ENCODE data around the gene FBXO21.

The FBXO21 gene

DNA sequence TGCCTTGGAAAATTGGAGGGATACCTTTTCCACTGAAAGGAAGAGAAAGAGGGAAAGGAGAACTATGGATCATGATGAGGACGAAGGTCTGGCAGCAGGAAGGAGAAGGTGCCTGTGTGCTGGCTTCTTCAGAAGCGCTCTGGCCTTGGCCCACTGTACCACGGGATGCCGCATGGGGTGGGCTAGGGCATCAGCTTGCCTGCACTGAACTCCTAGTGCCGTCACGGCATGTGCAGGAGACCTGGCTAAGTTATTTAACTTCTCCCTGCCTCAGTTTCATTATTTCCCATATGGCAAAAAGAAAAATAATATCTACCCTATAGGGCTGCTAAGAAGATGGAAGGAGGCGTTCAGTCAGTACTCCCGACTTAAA lies 28.1 kb downstream of the FBXO21 start:
- DNase-seq, result no peak

DNA sequence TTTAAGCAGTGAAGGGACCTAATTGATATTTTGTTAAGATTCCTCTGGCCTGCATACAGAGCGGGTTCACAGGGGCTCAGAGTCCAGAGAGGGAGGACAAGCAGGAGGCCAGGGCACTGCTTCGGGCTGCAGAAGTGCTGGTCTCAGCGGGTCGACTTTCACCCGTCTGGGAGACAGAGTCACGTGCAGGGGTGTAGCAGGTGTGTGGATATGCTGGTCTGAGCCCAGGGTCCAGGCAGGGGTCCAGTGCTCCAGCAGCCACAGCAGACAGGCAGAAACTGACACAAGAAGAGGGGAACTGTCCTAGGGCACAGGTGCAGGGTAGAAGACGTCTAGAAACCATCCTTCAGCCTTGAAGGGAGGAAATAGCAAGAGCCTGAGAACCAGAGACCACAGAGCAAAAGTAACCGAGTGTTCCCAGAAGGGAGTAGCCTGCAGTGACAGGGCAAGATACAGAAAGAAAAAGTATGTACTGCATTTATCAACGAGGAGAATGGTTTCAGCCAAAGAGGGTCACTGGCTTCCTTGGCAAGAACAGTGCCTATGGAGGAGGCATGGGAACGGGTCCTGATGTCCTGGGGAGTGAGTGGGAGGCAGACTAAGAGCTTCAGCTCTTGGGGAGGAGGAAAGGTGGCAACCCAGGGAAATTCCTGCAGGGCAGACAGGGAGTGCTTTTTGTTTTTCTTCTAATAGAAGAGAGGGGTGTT lies 28.7 kb downstream of the FBXO21 start:
- DNase-seq, result no peak

- DNase-seq, result no peak
Measured at GRCh38 chr12:117159674-117160073, 30.6 kb downstream of the FBXO21 start.

DNA sequence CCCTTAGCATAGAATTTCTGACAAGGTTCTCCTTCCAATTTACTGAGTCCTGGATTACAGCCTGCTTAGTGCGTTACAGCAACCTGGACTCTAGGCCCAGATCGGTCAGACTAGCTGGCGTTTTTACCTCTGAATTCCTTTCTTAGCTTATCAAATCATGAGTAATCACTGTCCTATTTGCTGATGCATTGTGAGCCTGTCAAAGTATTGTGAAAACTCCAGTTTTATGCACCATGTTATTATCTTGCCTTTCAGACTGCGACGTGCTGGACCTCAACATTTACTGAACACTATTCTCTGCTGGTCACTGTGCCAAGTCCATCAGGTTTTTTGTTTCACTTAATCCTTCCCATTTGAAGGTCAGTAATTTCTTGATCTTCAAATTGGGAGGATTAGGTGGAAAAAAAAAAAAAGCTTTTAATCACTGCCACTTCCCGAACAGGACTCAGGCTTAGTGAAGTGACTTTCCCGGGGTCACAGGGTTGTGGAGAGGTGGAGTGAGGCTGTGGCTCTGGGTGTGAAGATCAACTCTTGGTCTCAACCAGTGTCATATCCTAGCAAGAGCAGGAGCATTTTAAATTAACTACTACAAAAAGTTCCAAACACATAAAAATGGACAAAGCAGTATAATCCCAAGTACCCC lies 31.2 kb downstream of the FBXO21 start:
- DNase-seq, result no peak

GRCh38 chr12:117158096-117158495 lies 32.2 kb downstream of the FBXO21 start:
- no peak for DNase-seq

DNA sequence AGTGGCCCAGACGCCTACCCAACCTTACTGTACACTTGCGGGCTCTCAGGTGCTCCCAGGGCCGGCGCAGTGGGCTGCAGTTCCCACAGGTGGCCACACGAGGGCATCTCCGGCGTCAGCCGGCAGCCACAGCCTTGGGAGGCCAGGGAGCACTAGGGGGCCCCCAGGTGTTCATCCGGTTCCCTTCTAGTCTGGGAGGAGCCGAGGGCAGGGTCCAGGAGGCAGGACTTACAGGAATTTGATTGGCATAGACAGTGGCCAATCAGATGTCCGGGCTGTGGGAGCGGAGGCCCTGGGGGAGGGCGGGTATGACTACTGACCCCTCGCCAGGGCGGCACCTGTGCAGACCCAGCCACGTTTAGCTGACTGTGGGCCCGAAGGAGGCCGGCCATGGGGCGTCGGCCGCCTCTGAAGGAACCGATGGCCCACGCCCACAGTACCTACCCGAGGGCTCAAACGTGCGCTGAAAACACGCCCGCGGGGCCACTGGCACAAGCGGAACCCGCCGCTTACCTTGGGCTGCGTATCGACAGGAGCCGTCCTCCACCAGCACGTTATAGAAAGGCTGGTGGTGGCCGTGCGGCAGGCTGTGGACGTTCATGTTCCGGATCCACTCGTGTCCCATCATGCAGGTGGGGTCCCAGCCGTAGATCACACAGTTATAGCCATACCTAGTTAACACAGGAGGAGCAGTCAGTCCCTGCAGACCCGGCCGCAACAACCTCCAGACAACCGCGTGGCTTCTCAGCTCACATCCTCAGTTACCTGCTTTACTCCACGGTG lies 34.8 kb downstream of the FBXO21 start:
- DNase-seq, result peak; percentile 82

DNA sequence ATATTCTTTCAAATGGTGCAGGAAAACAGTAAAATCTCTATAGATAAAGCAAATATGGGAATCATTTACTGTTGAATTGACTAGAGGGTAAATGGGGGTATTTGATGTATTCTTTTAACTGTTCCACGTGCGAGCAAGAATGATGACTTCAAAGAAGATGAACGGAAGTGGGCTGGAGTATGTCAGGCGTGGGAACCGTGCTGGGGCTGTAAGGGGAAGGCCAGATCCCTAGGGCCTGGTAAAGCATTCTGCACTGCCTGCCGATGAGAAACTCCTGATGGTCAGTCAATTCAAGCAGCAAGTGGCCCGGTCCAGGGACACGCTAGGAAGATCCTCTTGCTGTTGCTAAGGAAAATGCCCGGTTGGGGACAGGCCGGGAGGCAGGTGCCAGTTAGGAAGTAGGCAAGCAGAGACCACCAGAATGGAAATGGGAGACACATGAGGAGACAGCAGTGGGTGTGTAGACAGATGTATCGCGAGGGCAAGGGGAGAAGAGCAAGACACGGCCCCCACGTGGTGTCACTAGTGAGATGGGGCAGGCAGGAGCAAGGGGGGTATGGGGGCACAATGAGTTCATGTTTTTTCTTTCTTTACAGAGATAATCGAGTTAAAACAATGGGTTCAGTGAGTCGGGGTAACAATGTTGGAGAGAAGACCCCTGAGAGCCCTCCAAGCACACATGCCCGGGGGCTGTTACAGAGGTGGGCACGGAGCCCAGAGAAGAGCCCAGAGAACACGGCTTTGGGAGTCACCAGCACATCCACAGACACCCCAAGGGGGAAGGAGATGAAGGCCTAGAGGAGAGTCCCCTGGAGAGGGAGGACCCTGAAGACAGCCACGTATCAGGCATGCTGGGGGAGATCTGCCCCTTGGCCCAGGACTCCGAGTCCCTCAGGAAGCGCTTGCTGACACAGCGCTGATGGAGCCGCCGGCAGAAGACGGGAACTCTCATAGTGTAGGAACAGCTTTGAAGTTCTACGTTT lies 37.2 kb downstream of the FBXO21 start:
- no peak for DNase-seq

DNA sequence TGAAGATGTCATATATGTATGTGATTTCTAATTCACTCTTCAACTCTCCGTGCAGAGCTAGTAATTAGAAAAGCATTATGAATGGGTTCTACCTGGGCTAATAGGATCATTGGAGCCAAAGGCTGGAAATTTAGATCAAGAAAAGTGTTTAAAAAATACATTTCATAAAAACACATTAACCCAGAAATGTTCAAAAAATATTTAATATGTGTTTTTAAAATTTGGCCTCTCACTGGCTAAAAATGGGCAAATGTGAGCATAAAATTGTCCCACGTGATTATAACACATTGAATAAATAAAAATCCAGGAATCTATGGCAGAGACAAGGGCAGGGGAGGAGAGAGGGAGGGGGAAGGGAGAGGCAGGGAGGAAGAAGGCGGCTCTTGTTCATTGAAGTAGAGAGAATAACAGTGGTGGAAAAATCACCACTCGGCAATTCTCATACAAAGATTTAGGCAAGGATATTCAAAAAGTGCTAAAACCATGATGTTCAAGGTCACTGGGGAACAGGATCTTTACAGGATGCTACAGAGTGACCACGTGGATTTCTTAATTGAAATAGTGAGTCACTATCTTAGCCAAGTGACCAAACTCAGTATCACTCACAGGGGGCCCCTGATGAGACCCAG lies 38.8 kb downstream of the FBXO21 start:
- no peak for DNase-seq

GRCh38 chr12:117149431-117149830 lies 40.8 kb downstream of the FBXO21 start:
- DNase-seq, result no peak

DNA sequence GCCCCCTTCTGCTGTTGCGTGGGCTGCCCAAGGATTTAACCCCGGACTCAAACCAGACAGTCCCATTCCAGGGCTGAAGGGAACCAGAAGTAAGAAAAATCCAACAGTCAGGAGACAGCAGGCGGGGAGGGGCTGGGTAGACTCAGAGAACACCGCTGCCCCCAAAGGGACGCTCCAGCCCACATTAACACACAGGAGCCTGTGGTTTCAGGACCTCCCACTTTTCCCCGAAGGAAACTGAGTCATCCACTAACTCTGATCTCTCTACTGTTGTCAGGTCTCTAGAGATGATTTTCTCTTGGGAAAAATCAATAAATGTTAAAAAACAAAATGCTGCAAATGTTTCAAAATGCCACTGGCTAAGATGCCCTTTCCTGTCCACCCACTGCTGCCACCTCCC lies 41.6 kb downstream of the FBXO21 start:
- no peak for DNase-seq

- DNase-seq, result no peak
Measured at GRCh38 chr12:117147639-117148038, 42.6 kb downstream of the FBXO21 start.

DNA sequence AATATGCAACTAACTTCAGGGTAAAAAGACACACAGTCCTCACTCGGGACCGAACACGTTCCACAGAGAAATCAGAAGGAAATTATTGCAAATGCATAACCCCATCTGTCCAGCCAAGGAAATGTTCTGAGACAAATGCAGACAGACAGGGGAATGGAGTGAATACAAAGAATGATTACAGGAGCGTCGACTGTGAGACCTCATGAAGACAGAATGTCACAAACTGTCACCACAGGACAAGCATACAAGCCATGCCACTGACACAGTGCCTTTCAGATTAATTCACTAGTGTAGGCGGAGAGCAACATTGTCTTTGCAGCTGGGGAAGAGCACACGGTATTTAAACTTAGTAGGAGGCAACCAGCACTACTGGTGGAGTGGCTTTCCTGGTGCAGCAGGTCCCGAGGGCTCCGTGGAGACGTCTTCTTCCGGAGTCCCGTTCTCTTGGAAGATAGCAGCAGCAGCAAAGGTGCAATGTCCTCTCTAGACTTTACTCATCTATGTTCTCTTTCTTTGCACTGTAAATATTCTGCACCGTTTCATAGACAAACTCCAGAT lies 44.6 kb downstream of the FBXO21 start:
- DNase-seq, result no peak

GRCh38 chr12:117144599-117144998 lies 45.7 kb downstream of the FBXO21 start:
- no peak for DNase-seq

DNA sequence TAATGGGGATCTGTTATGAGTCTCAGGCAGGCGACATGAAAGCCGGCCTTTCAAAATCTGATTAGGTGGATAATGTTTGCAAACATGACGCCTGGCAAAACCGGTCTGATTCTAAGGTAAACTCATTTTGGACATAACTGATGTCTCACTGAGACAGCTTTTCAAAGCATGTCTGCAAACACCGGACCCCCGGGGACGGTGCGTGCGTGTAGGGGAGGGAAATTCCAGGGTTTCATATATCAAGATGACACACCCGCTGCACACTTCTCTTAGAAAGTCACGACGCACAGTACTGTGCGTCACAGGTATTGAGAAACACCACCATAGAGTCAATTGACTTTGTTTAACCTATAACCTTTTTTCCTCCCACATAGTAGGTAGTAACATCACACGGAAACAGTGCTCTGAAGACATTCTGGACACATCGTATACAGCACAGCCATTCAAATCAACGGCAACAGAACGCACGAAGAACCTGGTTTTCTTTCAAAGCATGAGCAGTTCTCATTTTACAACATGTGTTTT lies 47.2 kb downstream of the FBXO21 start:
- DNase-seq, result no peak

- no peak for DNase-seq
Measured at GRCh38 chr12:117142094-117142493, 48.2 kb downstream of the FBXO21 start.

- peak; percentile 12 for DNase-seq
Measured at GRCh38 chr12:117141097-117141898, 49.0 kb downstream of the FBXO21 start.

- DNase-seq, result peak; percentile 41
Measured at GRCh38 chr12:117140397-117141096, 49.7 kb downstream of the FBXO21 start.

DNA sequence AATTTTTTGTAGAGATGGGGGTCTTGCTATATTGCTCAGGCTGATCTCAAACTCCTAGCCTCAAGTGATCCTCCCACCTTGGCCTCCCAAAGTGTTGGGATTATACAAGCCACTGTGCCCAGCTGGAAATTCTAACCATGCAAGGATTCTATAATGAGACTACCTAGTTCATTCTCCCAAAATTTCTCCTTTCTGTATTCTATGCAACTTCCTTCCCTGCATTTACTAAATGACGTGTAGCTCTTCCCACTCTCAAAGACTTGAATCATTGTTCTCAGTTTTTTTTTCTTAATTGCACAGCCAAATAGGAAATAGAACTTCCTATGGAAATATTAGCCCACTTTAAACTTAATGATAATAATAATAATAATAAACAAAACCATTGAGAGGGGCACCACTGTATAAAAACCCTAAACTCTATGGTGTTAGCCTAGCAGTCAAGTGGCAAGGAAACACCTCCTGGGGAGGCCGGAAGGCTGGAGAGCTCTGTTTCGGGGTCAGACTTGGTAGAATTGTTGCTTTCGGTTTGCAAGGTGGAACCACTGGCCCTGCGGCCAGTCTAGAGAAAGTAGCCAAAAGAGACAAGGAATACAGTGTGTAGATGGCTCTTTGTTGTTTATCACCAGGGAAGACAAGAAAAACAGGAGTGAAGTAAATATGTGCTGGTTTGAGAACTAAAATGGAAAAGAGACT lies 51.1 kb downstream of the FBXO21 start:
- no peak for DNase-seq

GRCh38 chr12:117134721-117135120 lies 55.5 kb downstream of the FBXO21 start:
- DNase-seq, result no peak

DNA sequence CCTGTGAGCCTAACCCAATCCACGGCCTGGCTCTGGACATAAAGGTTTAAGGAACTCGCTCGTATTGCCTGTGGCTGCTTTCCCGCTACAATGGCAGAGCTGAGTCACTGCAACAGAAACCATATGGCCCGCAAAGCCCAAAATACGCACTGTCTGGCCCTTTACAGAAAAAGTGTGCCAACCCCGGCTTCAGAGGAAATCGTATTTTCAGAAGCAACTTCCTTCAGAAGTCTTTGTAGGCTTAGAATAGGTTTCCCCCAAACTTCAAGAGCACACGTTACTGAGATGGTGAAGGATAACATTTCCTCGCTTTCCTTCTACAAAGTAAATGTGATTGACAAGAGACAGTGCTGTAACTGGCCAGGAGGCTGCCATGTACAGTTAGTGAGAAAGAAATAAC lies 56.2 kb downstream of the FBXO21 start:
- no peak for DNase-seq
